Measurements from ENCODE around the gene FHAD1.

- TF ChIP-seq CTCF (IDR thresholded peaks at IDR 0.05) (no peak), EZH2 (IDR thresholded peaks at IDR 0.05; ENCODE audit: borderline replicate concordance, insufficient read depth, low read depth, low read length, poor library complexity, severe bottlenecking) (no peak)
These were observed 153.6 kb downstream of the FHAD1 start for GRCh38 chr1:15400627-15401026.
